Adipose tissue (tissue), 3 donors: ENCODE data around the gene ENPP6. TPM values are rescaled to one million over a fixed set of nuclear protein-coding genes. Genes with fewer than 3 reads are reported as not detected.

Experiments used
- H3K27ac ChIP-seq: one replicate; pipeline ENCODE4 v1.5.1; 2013; ENCODE audit warnings: low read depth, low read length
- WGBS, 3 donors: extraction: QIAGEN DNeasy Blood & Tissue Kit; methylation state at CpG; one replicate each; pipeline ENCODE4 v1.1.7; 2013; 5-methylcytosine and 5-hydroxymethylcytosine counted together
- polyA plus RNA-seq, 3 donors: library from polyadenylated mRNA; stranded (reverse); fragments of 200-250 nt; gene quantifications; one replicate each; pipeline ENCODE4 v1.2.3, GENCODE V29; 2013
- donor health status: healthy with polysubstance abuse.
- donor health status: Bipolar disorder and iron deficiency.
- donor health status: healthy.

The ENPP6 gene
- polyA plus RNA-seq, 3 donors, result 0.02 to 0.11 (median 0.03) TPM

- 86 to 93% (median 92%) methylated on average over 3 of the region's 3 CpGs for WGBS, 3 donors
- H3K27ac ChIP-seq, result no peak overlapping the region
Observed at GRCh38 chr4:184197536-184198082, 20.1 kb downstream of the ENPP6 start.

DNA sequence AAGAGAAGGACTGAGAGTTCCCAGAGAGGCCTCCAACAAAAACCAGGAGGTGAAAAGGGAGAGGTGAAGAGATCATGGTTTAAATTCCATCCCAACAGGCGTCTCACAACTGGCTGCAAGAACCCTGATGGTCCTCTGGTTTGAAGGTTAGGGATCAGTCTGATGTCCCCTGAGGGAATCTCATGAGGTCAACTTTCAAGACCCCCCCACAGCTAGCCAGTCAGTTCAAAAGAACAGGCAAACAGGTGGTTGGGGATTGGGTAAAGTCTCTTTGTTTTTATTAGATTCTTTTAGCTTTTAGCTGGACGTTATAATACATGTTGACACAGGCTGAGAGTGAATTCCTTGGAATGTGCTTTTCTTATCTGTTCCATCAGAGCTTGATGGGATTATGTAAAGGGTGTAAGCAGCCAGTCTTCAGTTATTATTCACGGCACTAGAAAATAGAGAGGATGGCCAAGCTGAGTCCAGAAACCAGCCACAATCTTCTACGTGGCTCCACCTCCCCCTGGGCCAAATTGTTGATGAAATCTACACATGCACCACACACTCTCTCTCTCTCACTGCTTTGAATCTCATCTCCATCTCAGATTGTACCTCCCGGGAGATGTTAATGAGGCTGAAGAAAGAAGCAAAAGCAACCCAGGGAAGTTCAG lies 20.8 kb downstream of the ENPP6 start:
- H3K27ac ChIP-seq, result no peak overlapping the region
- 53 to 67% (median 66%) methylated on average over 5 of the region's 5 CpGs for WGBS, 3 donors

- no peak overlapping the region for H3K27ac ChIP-seq
- WGBS, 3 donors, result 88 to 90% (median 89%) methylated on average over 15 of the region's 15 CpGs
Observed at GRCh38 chr4:184193556-184194525, 23.8 kb downstream of the ENPP6 start.

DNA sequence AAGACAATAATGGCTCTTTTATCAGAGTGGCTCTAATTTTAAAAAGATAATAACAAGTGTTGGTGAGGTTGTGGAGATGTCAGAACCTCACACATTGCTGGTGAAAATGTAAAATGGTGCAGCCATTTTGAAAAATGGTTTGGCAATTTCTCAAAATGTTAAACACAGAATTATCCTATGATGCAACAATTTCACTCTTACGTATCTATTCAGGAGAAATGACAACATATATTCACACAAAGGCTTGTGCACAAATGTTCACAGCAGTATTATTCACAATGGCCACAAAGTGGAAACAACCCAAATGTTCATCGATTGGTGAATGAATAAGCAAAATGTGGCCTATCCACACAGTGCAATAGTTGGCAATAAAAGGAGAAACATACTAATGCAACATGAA lies 24.7 kb downstream of the ENPP6 start:
- H3K27ac ChIP-seq, result no peak overlapping the region
- whole genome bisulfite sequencing, 3 donors, result 77 to 91% (median 77%) methylated on average over 2 of the region's 2 CpGs

DNA sequence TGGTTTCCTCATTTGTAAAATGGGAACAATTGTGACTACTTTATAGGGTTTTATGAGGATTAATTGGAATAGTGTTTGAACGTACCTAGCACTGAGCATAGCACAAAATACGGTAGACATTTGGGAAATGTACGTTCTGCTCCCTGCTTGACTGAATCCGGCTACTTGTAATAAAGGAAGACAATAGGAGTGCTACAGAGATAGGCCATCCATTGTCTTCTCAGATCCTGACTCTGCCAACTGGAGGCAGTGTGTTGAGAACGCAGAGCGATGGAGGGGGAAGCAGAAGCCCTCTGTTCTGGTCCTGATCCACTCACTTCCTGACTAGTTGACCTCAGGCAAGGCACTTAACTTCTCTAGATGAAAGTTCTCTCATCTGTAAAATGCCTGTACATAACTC lies 26.4 kb downstream of the ENPP6 start:
- no peak overlapping the region for H3K27ac ChIP-seq
- WGBS, 3 donors, result 93 to 95% (median 94%) methylated on average over 6 of the region's 6 CpGs

DNA sequence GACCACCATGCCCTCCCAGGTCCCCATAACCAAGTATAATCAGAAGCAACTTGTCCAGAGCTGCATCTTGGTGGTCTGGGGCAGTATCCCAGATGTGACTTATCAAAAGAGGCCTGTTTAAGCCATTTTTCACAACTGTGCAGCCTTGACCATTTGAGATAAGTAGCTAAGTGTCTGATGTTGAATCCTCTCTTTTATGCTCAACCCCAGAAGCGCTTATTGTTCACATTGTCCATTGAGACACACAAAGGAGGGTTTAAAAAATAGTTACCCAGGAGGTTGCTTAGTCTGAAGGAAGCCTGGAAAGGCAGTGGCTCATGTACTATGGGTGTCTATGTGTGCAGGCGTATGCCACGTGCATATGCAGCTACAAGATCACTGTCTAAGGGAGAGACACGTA lies 27.0 kb downstream of the ENPP6 start:
- WGBS, 3 donors, result 94 to 96% (median 94%) methylated on average over 4 of the region's 4 CpGs
- no peak overlapping the region for H3K27ac ChIP-seq

- WGBS, 3 donors, result 75 to 81% (median 77%) methylated on average over 4 of the region's 4 CpGs
- H3K27ac ChIP-seq, result no peak overlapping the region
Observed at GRCh38 chr4:184189966-184190365, 27.7 kb downstream of the ENPP6 start.

- WGBS, 3 donors, result 78 to 86% (median 81%) methylated on average over 12 of the region's 12 CpGs
- H3K27ac ChIP-seq, result no peak overlapping the region
Observed at GRCh38 chr4:184188443-184189400, 29.0 kb downstream of the ENPP6 start.

GRCh38 chr4:184177271-184177670 lies 40.4 kb downstream of the ENPP6 start:
- WGBS, 3 donors, result 75 to 80% (median 76%) methylated on average over 6 of the region's 6 CpGs
- no peak overlapping the region for H3K27ac ChIP-seq

DNA sequence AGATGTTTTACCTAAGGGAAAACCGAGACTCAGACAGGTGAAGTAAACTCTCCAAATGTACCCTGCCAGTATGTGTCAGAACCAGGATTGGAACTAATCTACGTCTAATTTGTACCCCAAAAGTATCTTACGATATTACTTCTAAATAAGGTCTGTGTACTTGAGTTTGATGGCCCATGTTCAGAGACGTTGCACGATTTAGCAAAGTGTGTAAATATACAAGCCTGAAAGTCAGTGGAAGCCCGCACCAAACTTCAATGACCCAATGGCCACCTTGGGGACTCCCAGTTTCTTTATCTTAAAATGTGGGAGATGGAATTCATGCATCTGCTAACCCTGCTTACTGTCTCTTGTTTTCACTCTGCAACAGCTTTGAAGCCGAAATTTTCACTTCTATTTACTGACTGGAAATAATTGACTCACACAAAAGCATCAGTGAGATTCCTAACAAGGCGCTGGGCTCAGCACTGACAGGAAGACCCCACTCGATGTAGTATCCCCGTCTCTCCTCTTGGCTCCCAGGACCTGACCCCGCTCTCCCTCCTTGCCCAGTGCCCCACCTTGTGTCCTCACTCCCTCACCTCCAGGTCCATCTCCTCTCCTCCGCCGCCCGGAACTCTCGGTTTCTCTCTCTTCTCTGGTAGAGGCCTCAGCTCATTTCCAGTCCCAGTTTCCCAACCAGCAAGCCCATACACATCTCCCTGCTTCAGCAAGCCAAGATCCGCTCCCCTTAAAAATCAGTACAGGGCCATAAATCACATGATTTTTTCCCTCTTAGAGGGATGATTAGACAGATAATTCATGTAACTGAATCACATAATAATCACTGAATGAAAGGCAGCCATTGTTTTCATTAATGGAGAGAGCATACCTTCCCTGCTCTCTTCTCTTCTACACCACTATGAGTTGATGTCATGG lies 42.8 kb downstream of the ENPP6 start:
- no peak overlapping the region for H3K27ac ChIP-seq
- WGBS, 3 donors, result 83 to 91% (median 87%) methylated on average over 16 of the region's 16 CpGs

DNA sequence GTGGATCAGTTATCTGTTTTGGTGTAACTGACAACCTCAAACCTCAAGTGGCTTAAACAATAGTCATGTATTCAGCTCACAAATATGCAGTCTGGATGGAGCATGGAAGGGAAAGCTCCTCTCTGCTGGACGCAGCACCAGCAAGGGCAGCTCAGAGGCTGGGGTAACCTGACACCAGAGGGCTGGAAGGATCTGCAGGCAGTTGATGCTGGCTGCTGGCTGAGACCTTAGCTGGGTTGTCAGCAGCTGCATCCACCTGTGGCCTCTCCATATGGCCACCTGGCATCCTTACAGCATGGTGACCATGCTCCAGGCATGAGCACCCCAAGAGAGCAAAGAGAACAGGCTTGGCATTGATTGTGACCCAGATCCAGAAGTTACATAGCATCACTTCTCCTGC lies 46.7 kb downstream of the ENPP6 start:
- H3K27ac ChIP-seq, result no peak overlapping the region
- 32 to 64% (median 63%) methylated on average over 1 of the region's 1 CpG for WGBS, 3 donors

DNA sequence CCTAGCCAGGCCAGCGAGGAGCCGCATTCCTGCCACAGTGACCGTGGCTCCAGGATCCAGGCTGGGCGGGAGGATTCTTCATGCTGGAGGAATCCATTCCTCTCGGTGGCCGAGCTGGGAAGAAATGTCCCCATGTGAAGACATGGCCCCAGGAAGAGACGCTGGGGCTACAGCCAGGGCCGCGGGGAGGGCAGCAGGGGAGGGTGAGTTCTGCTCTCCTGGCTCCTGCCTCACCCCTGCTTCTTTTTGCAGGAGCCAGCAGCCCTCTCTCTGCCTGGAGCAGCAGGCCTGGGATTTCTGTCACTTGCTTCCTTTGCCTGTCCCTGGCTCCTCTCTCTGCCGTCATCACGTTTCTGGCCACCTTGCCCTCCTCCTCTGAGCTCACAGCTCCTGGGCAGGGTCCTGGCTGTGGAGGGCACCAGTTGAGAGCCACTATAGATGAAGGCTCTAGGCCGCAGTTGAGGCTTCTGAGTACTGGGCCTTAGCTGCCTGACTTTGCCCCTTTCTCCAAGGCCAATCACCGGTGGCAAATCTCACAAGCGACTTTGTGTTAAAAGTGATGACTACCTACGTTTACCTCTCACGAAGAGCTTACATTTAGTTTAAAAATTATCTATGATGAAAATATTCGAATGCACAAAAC lies 48.3 kb downstream of the ENPP6 start:
- 82 to 91% (median 83%) methylated on average over 17 of the region's 17 CpGs for WGBS, 3 donors
- H3K27ac ChIP-seq, result no peak overlapping the region

- no peak overlapping the region for H3K27ac ChIP-seq
- WGBS, 3 donors, result 6 to 23% (median 22%) methylated on average over 26 to 33 of the region's 33 CpGs
Observed at GRCh38 chr4:184168406-184169019, 49.2 kb downstream of the ENPP6 start.

GRCh38 chr4:184167576-184167975 lies 50.1 kb downstream of the ENPP6 start:
- 76 to 84% (median 81%) methylated on average over 9 of the region's 9 CpGs for WGBS, 3 donors
- H3K27ac ChIP-seq, result no peak overlapping the region

- H3K27ac ChIP-seq, result no peak overlapping the region
- 43 to 72% (median 67%) methylated on average over 6 of the region's 6 CpGs for WGBS, 3 donors
Observed at GRCh38 chr4:184166736-184167135, 50.9 kb downstream of the ENPP6 start.

DNA sequence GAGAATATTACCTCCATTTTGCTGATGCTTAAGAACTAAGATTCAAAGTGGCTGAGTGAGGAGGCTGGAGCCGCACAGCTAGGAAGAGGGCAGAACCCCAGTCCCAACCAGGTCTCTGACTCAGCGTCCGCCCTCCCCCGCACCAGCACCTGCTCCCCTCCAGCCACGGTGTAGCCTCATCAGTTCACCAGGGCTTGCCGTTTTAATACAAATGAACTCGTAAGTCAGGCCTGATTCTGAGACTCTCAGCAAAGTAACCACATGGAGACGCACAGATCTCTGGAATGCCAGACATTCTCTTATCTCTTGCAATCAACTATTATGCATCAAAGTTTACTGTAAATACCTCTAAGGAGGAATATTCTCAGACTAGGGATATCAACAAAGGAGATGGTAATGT lies 52.4 kb downstream of the ENPP6 start:
- no peak overlapping the region for H3K27ac ChIP-seq
- 57 to 61% (median 59%) methylated on average over 8 of the region's 8 CpGs for WGBS, 3 donors
